ENCODE data around the gene CPLANE1.

DNA sequence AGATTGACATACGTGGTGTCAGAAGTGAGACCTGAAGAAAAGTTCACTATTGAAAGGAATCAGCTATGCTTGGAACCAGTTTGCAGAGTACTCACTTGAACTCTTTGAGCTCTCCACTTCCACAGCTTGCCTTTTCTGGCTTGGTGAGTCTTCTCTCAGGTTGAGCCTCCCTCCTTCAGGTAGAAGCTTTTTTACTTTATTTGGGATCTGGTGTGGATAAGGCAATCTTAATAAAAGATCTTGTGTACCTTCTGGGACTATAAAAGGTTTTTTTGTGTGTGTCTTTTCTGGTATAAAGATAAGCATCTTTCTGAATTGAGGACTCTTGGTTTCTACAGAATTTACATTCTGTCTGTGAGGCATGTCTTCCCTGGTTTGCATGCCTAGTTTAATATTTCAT lies 5.4 kb upstream of the CPLANE1 start:
- TF ChIP-seq, protein P1, sequence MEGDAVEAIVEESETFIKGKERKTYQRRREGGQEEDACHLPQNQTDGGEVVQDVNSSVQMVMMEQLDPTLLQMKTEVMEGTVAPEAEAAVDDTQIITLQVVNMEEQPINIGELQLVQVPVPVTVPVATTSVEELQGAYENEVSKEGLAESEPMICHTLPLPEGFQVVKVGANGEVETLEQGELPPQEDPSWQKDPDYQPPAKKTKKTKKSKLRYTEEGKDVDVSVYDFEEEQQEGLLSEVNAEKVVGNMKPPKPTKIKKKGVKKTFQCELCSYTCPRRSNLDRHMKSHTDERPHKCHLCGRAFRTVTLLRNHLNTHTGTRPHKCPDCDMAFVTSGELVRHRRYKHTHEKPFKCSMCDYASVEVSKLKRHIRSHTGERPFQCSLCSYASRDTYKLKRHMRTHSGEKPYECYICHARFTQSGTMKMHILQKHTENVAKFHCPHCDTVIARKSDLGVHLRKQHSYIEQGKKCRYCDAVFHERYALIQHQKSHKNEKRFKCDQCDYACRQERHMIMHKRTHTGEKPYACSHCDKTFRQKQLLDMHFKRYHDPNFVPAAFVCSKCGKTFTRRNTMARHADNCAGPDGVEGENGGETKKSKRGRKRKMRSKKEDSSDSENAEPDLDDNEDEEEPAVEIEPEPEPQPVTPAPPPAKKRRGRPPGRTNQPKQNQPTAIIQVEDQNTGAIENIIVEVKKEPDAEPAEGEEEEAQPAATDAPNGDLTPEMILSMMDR (IDR thresholded peaks at IDR 0.05), result no peak
- no peak for TF ChIP-seq POLR2A (IDR thresholded peaks at IDR 0.05)

All from tibial nerve (tissue), 3 donors.